Measurements from ENCODE around the gene LZTFL1.

DNA sequence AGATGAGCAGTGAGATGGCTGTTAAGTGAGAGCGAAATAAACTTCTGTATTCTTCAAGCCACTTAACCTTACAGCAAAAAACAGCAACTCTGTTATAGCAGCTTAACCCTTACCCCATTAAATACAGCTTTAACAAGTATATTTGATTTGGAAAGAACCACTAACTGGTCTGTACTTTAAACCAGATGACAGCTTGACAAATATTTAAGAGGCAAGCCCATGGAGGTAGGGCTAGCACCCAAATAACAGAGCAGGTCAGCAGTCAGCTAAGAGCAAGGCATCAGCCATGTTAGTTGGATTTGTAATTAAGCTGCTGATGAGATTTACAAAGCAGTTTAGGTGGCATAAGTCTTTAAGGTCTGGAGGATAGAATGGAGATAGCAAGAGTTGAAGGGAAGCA, 3.5 kb downstream of the LZTFL1 start:
- no peak for TF ChIP-seq POLR2AphosphoS5 (IDR thresholded peaks at IDR 0.05; ENCODE audit: borderline replicate concordance, low read depth, low read length)
- TF ChIP-seq EZH2 (IDR thresholded peaks at IDR 0.05) = no peak
- no peak for TF ChIP-seq FOXP2 (optimal IDR thresholded peaks at IDR 0.05; ENCODE audit: control extremely low read depth, extremely low read length, insufficient read depth)

Measured in SK-N-MC (cell line).